GM10266 (cell line): ENCODE measurements around the gene ARMS2.

ENCODE experiments used
- DNase-seq: peaks from one replicate; pipeline ENCODE4 v3.0.0; 2012; ENCODE audit errors: extremely low spot score
- TF ChIP-seq, protein P1 (sequence below): IDR thresholded peaks from 2 replicates; pipeline ENCODE4 v1.5.1; 2012; ENCODE audit warnings: mild to moderate bottlenecking, low read depth; ENCODE audit not compliant: control insufficient read depth, insufficient read depth; ENCODE audit errors: missing control alignments

The ARMS2 gene

DNA sequence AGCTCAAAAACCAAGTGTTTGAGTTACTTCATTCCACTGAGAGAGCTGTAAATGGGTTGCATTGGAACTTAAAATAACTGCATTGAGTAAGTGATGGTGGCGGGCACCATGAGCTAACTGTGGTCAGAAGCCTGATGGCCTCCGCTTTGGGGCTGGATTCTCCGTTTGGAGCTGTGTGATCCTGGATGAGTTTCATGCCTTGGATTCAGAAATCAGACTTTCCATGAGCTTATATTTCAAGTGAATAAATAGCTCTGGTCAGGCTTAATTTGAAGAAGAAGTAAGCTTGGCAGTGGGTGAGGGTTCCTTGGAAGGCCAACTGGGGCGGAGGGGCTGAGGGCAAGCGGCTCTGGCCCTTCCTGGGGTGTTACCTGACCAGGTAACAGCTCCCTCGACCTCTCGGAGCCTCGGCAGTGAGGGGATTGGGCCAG is 12.5 kb downstream of the ARMS2 start:
- TF ChIP-seq, protein P1, sequence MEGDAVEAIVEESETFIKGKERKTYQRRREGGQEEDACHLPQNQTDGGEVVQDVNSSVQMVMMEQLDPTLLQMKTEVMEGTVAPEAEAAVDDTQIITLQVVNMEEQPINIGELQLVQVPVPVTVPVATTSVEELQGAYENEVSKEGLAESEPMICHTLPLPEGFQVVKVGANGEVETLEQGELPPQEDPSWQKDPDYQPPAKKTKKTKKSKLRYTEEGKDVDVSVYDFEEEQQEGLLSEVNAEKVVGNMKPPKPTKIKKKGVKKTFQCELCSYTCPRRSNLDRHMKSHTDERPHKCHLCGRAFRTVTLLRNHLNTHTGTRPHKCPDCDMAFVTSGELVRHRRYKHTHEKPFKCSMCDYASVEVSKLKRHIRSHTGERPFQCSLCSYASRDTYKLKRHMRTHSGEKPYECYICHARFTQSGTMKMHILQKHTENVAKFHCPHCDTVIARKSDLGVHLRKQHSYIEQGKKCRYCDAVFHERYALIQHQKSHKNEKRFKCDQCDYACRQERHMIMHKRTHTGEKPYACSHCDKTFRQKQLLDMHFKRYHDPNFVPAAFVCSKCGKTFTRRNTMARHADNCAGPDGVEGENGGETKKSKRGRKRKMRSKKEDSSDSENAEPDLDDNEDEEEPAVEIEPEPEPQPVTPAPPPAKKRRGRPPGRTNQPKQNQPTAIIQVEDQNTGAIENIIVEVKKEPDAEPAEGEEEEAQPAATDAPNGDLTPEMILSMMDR = no peak
- no peak for DNase-seq

DNA sequence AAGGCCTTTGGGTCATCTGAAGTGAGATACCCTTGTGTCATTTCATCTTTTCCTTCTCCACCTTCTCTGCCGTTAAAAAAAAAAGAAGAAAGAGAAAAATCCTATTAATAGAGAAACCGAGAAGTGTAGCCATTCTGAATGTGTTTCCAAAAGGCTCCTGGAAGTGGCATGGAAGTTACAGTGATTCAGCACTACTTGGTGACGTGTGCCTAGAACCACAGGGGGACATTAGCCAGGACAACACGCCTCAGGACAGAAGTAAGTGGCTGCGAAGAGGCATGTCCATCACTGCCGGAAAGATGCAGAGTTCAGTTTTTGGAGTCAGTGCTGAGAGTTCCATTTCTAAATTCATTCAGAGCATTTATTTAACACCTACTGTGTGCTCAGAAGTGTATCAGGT is 13.2 kb downstream of the ARMS2 start:
- DNase-seq = no peak
- TF ChIP-seq, protein P1 = no peak

DNA sequence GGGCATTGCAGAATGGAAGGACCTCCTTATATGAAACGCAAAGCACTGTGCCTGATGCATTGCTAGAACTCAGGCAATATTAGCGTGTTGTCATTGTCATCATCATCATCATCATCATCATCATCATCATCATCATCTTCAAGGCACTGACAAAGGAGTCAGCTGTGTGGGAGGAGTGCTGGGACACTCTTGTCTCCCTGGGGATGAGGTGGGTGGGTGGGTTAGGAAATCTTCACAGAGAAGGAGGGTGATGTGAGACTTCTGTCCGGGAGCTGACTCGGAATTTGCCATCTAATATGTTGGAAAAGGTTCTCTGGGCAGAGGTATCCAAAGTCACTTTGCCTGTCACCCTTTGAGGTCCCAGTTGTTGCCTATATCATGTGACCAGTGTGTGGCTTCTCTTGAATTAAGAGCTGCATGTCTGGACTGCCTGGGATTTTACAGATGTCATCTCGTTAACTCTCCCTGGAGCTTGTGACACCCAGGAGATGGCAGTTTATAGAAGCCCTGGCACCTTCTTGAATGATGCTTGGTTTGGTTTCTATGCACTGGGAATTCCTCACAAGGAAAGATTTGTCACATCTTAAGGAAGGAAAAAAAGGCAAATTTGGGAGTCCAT is 14.0 kb downstream of the ARMS2 start:
- no peak for DNase-seq
- TF ChIP-seq, protein P1 = no peak

DNA sequence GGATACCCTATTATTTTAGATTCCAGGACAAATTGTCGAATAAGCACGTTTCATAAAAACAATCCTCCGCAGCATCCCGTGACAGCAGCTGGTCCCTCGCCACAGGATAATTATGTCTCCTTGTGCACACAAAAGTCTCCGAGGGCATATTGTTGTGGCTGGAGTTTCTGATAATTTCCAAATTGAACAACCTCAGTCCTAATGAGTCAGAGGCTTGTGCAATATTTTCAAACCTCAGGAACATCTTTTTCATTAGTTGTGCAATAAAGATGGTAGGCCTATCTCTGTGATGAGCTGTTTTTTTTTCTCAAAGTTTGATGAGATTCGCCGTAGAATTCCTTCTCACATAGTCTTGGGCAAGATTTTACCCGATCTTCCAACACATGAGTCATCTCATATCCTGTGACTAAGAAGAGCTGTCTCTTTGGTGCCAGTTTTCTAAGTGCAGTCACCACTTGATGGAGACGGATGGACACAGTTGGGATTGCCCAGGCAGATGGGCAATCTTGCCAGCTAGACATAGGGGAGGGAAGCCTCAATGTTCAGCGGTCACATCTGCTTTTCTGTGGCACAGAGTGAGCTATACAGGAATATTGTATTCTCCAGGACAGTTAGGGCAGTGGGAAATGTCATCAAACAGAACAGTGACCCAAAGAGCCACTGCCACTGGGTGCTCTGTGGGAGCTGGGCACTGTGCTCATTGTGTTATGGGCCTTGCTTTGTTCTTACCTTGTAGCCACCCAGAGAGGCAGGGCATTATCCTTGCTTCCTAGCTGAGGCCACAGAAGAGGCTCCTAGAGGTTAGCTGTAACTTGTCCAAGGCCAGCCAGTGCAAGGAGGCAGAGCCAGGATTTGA is 14.7 kb downstream of the ARMS2 start:
- TF ChIP-seq, protein P1 = no peak
- DNase-seq = no peak

DNA sequence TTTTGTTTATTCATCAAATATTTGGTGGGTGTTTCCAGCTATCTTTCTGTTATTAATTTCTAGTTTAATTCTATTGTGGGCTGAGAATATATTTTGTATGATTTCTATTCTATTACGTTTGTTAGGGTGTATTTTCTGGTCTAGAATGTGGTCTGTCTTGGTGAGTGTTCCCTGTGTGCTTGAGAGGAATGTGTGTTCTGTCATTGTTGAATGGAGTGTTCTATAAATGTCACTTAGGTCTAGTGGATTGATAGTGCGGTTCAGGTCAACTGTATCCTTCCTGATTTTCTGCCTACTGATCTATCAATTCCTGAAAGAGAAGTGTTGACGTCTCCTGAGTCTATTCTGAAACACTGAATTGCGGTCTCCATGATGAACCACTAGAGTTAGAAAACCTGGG is 15.4 kb downstream of the ARMS2 start:
- DNase-seq = no peak
- TF ChIP-seq, protein P1 = no peak

DNA sequence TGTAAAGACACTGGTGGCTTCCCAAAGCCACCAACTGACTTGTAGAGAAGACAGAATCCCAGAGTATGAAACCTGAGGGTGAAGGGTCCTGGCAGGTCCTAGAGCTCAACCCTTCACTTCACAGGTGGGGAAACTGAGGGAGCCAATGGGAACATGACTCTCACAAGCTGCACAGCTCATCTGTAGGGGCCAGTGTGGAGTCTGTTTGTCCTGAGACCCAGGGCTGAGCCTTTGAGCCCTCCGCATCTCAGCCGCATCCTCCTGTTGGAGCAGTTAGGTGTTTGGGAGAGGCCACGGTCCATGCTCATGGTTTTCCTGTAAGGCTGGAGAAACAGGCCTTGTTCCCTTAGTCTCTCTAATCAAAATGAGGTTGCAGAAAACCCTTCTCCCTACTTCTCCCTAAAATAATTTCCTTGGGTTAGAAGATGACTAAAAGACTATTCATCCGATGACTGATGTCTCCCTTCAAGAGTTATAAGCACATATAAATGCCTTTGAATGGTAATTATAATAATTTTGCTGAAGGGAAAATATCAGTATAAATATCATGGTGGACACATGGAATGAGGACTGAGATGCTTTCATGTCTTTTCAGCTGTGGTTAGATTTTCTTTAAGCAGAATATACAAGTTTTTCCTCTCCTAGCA is 17.2 kb downstream of the ARMS2 start:
- DNase-seq = no peak

More for the DNA sequence above, 17.2 kb downstream of the ARMS2 start:
- TF ChIP-seq, protein P1 = no peak
